Measurements from ENCODE around the gene LIN7C.
"Not testable (repeated sequence)": the region's sequence is repeated elsewhere in the genome, so short reads cannot be mapped to it uniquely, and the experiment has no call there.

Gene LIN7C

GRCh38 chr11:27525824-27526516 is 19.4 kb upstream of the LIN7C start:
- H3K4me3 ChIP-seq (ENCODE audit: low read depth, low read length): no peak overlapping the region
- TF ChIP-seq CTCF (IDR thresholded peaks at IDR 0.05; ENCODE audit: insufficient read depth, low read depth, low read length, missing control alignments): no peak
- DNase-seq (ENCODE audit: low read depth): no peak

GRCh38 chr11:27524155-27524554 is 17.6 kb upstream of the LIN7C start:
- DNase-seq (ENCODE audit: low read depth): no peak
- H3K4me3 ChIP-seq (ENCODE audit: low read depth, low read length): no peak overlapping the region
- no peak for TF ChIP-seq CTCF (IDR thresholded peaks at IDR 0.05; ENCODE audit: insufficient read depth, low read depth, low read length, missing control alignments)

DNA sequence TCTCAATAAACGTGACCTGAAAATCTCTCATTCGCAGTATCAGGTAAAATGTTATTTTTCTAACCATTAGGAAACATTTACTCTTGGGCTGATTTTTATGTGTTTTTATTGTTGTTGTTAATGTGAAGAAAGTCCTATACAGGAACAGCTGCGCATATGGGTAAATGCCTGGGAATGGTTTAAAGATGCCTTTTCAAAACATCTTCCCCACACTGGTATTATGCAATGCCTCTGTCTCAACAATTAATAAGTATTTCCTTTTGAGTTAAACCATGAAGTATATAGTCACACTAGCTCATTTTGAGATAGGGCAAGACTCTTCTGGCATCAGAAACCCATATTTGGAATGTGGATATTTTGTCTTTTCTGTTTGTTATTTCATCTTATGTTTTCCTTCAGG is 13.7 kb upstream of the LIN7C start:
- TF ChIP-seq CTCF (IDR thresholded peaks at IDR 0.05; ENCODE audit: insufficient read depth, low read depth, low read length, missing control alignments): no peak

DNA sequence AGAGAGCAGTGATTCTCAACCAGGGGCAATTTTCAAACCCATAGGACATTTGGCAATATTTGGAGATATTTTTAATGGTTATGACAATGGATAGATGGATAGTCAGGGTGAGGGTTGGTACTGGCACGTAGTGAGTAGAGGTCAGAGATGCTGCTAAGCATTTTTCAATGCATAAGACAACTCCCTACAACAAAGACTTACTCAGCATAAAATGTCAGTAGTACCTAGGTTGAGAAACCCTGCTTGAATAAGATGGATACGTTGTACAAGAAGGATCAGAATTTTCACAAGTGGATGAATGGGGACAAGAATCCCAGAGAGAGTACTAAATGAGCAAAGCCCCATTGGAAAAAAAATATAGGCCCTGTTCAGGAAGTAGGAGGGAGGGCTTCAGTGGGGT is 11.9 kb upstream of the LIN7C start:
- TF ChIP-seq CTCF (IDR thresholded peaks at IDR 0.05; ENCODE audit: insufficient read depth, low read depth, low read length, missing control alignments): no peak
- no peak for DNase-seq (ENCODE audit: low read depth)
- no peak overlapping the region for H3K4me3 ChIP-seq (ENCODE audit: low read depth, low read length)

More for the DNA sequence above, 13.7 kb upstream of the LIN7C start:
- DNase-seq (ENCODE audit: low read depth): no peak
- no peak overlapping the region for H3K4me3 ChIP-seq (ENCODE audit: low read depth, low read length)

DNA sequence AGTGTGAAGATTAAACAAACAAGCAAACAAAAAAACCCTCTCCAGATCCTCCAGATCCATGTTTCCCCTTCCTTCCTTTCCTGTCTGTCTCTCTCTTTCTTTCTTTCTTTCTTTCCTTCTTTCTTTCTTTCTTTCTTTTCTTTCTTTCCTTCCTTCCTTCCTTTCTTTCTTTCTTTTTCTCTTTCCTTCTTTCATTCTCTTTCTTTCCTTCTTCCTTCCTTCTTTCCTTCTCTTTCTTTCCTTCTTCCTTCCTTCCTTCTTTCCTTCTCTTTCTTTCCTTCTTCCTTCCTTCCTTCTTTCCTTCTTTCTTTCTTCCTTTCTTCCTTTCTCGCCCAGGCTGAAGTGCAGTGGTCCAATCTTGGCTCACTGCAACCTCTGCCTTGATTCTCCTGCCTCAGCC is 10.9 kb upstream of the LIN7C start:
- H3K4me3 ChIP-seq (ENCODE audit: low read depth, low read length); DNase-seq (ENCODE audit: low read depth): not testable (repeated sequence)

- DNase-seq (ENCODE audit: low read depth): no peak
- no peak overlapping the region for H3K4me3 ChIP-seq (ENCODE audit: low read depth, low read length)
- no peak for TF ChIP-seq CTCF (IDR thresholded peaks at IDR 0.05; ENCODE audit: insufficient read depth, low read depth, low read length, missing control alignments)
Measured at GRCh38 chr11:27514558-27514957, 8.0 kb upstream of the LIN7C start.

DNA sequence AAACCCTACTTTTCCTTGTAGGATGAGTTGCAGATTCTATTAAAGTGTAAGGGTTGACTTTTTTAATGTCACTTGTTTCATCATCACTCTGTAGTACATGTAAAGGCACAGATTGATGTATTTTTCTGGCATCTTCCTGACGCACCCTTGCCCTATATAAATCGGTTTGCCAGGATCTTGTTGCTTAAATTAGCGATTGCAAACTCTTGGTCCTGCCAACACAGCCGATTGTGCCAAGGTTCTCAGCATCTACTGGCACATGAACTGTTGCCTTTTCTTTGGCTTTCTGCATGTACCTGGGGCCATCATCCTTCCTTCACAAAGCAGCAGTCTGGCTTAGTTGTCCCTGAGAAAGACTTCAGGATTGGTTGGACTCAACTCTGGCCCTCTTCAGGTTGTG is 7.5 kb upstream of the LIN7C start:
- TF ChIP-seq CTCF (IDR thresholded peaks at IDR 0.05; ENCODE audit: insufficient read depth, low read depth, low read length, missing control alignments): no peak
- no peak for DNase-seq (ENCODE audit: low read depth)
- no peak overlapping the region for H3K4me3 ChIP-seq (ENCODE audit: low read depth, low read length)

Data from GM12865 (cell line).